K562 (cell line): ENCODE measurements around the gene TUBGCP5. TPM values are rescaled to one million over a fixed set of nuclear protein-coding genes. Genes with fewer than 3 reads are reported as not detected.

Source experiments
- ATAC-seq: fragments of 200-7000 bp; cut with Tn5 transposase; 3 replicates; pipeline ENCODE4 v1.9.1; 2020; ENCODE audit warnings: moderate library complexity
- BruUV-seq: library from RNA; stranded (reverse); fragments of 400-500 nt; replicated peaks from 2 replicates; lab custom pipeline; 2021; lab: Mats Ljungman, UMichigan
- CTCF ChIA-PET: fragments of 300-600 bp; formaldehyde crosslinking; extraction: SDS; loops from one replicate; lab custom pipeline; 2021; ENCODE audit warnings: low intra/inter-chr PET ratio; lab: Yijun Ruan, JAX
- POLR2A ChIA-PET: fragments of 300-600, 350-650 bp; sonication (Branson Sonifier 250); formaldehyde crosslinking; extraction: SDS; loops from one replicate; lab custom pipeline; 2021; ENCODE audit warnings: antibody characterized with exemption, inconsistent platforms; lab: Yijun Ruan, JAX
- DNase-seq, 4 experiments: peaks; one replicate each; pipeline versions ENCODE4 v3.0.0 to v3.0.0-alpha.2; 2011 to 2018; ENCODE audit warnings: low spot score in 3 of 4, mixed read lengths in 3 of 4; ENCODE audit errors: extremely low read depth in 1 of 4
- FAIRE-seq: peaks from 2 replicates; lab custom pipeline; 2011; peaks lifted over from hg19 to GRCh38; lab: Jason Lieb, UNC
- H2AFZ ChIP-seq: 2 replicates; pipeline ENCODE4 v1.6.0; 2011; ENCODE audit warnings: low read depth, low read length, control low read depth, inconsistent platforms
- H3K27ac ChIP-seq: fragments of 200-600 bp; 3 replicates; pipeline ENCODE4 v1.8.0; 2011; ENCODE audit warnings: low read depth, mild to moderate bottlenecking, control low read depth, inconsistent platforms, low read length, moderate library complexity, mixed read lengths; ENCODE audit errors: extremely low read depth
- H3K27me3 ChIP-seq, 2 experiments: fragments of 300-600 bp in 1 of 2; 2 replicates in 1 of 2; 3 replicates in 1 of 2; pipeline versions ENCODE4 v1.6.0 to v1.8.0; 2011; ENCODE audit warnings: inconsistent platforms in 2 of 2, low read length in 2 of 2, mild to moderate bottlenecking in 1 of 2, mixed read lengths in 1 of 2, moderate library complexity in 1 of 2; ENCODE audit not compliant: control insufficient read depth in 2 of 2, insufficient read depth in 2 of 2
- H3K36me3 ChIP-seq: fragments of 300-600 bp; 3 replicates; pipeline ENCODE4 v1.8.0; 2011; ENCODE audit warnings: mild to moderate bottlenecking, low read length, inconsistent platforms; ENCODE audit not compliant: control insufficient read depth, insufficient read depth
- H3K4me1 ChIP-seq, 2 experiments: fragments of 200-600 bp in 1 of 2; replicated peaks in 1 of 2; 2 replicates in 1 of 2; 3 replicates in 1 of 2; pipeline versions ENCODE4 v1.5.1 to v1.8.0; 2011; ENCODE audit warnings: inconsistent platforms in 2 of 2, low read length in 2 of 2, mild to moderate bottlenecking in 1 of 2, mixed read lengths in 1 of 2, moderate library complexity in 1 of 2; ENCODE audit not compliant: control insufficient read depth in 2 of 2, insufficient read depth in 2 of 2
- H3K4me2 ChIP-seq: 2 replicates; pipeline ENCODE4 v1.6.1; 2011; ENCODE audit warnings: low read length, control low read depth, inconsistent platforms, mixed read lengths; ENCODE audit not compliant: insufficient read depth
- H3K4me3 ChIP-seq: fragments of 200-600 bp; sonication (generic), shearing (Covaris generic); 2 replicates; pipeline ENCODE4 v1.5.1; 2016; ENCODE audit warnings: control low read depth, inconsistent platforms
- H3K79me2 ChIP-seq: fragments of 200-600 bp; 3 replicates; pipeline ENCODE4 v1.8.0; 2011; ENCODE audit warnings: low read length, inconsistent platforms; ENCODE audit not compliant: control insufficient read depth, insufficient read depth
- H3K9ac ChIP-seq, 2 experiments: 2 replicates each; pipeline versions ENCODE4 v1.6.0 to v1.6.1; 2011; ENCODE audit warnings: low read depth in 2 of 2, low read length in 2 of 2, control low read depth in 1 of 2, inconsistent platforms in 1 of 2, mild to moderate bottlenecking in 1 of 2, mixed read lengths in 1 of 2; ENCODE audit not compliant: insufficient read depth in 1 of 2
- H3K9me1 ChIP-seq: one replicate; pipeline ENCODE4 v1.6.0; 2011; ENCODE audit warnings: inconsistent platforms, mild to moderate bottlenecking, low read length, moderate library complexity; ENCODE audit not compliant: control insufficient read depth, insufficient read depth
- H3K9me3 ChIP-seq: replicated peaks from 2 replicates; pipeline ENCODE4 v1.5.1; 2011; ENCODE audit warnings: low read depth, low read length, inconsistent platforms; ENCODE audit not compliant: control insufficient read depth, insufficient read depth
- H4K20me1 ChIP-seq: replicated peaks from 2 replicates; pipeline ENCODE4 v1.6.1; 2011; ENCODE audit warnings: low read length, inconsistent platforms, mixed read lengths; ENCODE audit not compliant: control insufficient read depth, insufficient read depth
- EHMT2 ChIP-seq: fragments of 450-650 bp; IDR thresholded peaks from 2 replicates; pipeline ENCODE4 v1.6.1; 2018; ENCODE audit warnings: antibody characterized with exemption
- KLF16 ChIP-seq: IDR thresholded peaks from 2 replicates; pipeline ENCODE4 v1.6.1; 2016; ENCODE audit warnings: antibody characterized with exemption
- MIER1 ChIP-seq: fragments of 450-650 bp; IDR thresholded peaks from 2 replicates; pipeline ENCODE4 v1.6.1; 2016; ENCODE audit warnings: antibody characterized with exemption, mild to moderate bottlenecking, low read depth
- MTA3 ChIP-seq: fragments of 450-650 bp; formaldehyde crosslinking; IDR thresholded peaks from 2 replicates; pipeline ENCODE4 v1.6.1; 2017; ENCODE audit warnings: mild to moderate bottlenecking, borderline replicate concordance
- REST ChIP-seq, 2 experiments: fragments of 450-650 bp; formaldehyde crosslinking in 1 of 2; IDR thresholded peaks; 2 replicates each; pipeline versions ENCODE4 v1.4.0 to v1.6.1; 2014 to 2020; ENCODE audit warnings: mild to moderate bottlenecking in 2 of 2, borderline replicate concordance in 1 of 2, low read depth in 1 of 2
- TFAM ChIP-seq: fragments of 250-450 bp; sonication (Bioruptor Pico); conservative IDR thresholded peaks from 2 replicates; pipeline ENCODE4 v1.5.0; 2021; ENCODE audit warnings: mild to moderate bottlenecking, moderate library complexity
- ZNF668 ChIP-seq: fragments of 250-450 bp; sonication (Bioruptor Pico); IDR thresholded peaks from 2 replicates; pipeline ENCODE4 v1.8.0; 2022; ENCODE audit warnings: mild to moderate bottlenecking, inconsistent platforms
- WGBS: fragments of 100-300 bp; shearing (Covaris generic); methylation state at CpG from one replicate; pipeline ENCODE4 v1.1.6; 2016; ENCODE audit warnings: low coverage, mixed read lengths; ENCODE audit not compliant: insufficient coverage; ENCODE audit errors: missing lambda C conversion rate; 5-methylcytosine and 5-hydroxymethylcytosine counted together
- in situ Hi-C: fragments of 300-500 bp; cut with MboI; formaldehyde crosslinking; loops from 4 replicates; pipeline ENCODE4 v1.15.0; 2018; ENCODE audit warnings: inconsistent platforms, mixed read lengths
- intact Hi-C: fragments of 100-400 bp; cut with micrococcal nuclease; formaldehyde crosslinking; loops from 2 replicates; pipeline ENCODE4 v1.14.2; 2022
- polyA plus RNA-seq, 8 experiments: library from polyadenylated mRNA; depleted of rRNA in 4 of 8; stranded (reverse) in 5 of 8; unstranded in 3 of 8; fragments of >200 nt; fragmentation: Nextera tagmentation in 2 of 8; fragmentation: Illumina TruSeq in 1 of 8; extraction: Ambion mirVana in 2 of 8; extraction: Trizol in 1 of 8; gene quantifications; 2 replicates each; pipeline versions ENCODE4 v1.2.1 to v1.2.3, GENCODE V29; 2011 to 2014; ENCODE audit warnings: inconsistent platforms in 1 of 8, missing spikeins in 1 of 8
- total RNA-seq, 7 experiments: library from RNA; depleted of rRNA in 6 of 7; stranded (reverse); fragments of >200 nt in 6 of 7; fragmentation: Illumina TruSeq in 2 of 7; extraction: Trizol in 2 of 7; gene quantifications; 2 replicates each; pipeline versions ENCODE4 v1.2.1 to v1.2.3, GENCODE V29; 2011 to 2021; ENCODE audit warnings: low replicate concordance in 1 of 7
- TF ChIP-seq, protein P1 (sequence below): fragments of 450-650 bp; formaldehyde crosslinking; IDR thresholded peaks from 2 replicates; pipeline ENCODE4 v1.4.0; 2020; ENCODE audit warnings: mild to moderate bottlenecking, mixed read lengths

The TUBGCP5 gene
- total and polyA plus RNA-seq, 9 of the 15 experiments (the other 6 are each of a cell fraction or from before 2014, with no cell fraction given) = 5.8 to 33.9 (median 23.2) TPM

DNA sequence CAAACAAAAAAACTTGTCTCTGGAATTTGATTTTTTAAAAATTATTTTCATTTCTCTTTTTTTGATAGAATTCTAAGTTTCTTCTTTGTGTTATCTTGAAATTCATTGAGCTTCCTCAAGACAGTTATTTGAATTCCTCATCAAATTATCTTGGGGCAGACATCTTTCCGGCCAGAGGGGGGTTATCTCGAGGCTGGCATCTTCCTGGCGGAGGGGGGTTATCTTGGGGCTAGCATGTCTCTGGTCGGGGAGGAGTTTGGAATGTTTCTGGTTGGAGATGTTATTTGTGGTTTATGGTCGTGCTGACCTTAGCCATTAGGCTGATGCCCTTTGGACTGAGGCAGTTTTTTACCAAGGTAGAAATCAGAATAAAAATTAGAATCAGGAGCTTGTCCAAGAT, 15.9 kb upstream of the TUBGCP5 start (continued):
- TF ChIP-seq, protein P1, sequence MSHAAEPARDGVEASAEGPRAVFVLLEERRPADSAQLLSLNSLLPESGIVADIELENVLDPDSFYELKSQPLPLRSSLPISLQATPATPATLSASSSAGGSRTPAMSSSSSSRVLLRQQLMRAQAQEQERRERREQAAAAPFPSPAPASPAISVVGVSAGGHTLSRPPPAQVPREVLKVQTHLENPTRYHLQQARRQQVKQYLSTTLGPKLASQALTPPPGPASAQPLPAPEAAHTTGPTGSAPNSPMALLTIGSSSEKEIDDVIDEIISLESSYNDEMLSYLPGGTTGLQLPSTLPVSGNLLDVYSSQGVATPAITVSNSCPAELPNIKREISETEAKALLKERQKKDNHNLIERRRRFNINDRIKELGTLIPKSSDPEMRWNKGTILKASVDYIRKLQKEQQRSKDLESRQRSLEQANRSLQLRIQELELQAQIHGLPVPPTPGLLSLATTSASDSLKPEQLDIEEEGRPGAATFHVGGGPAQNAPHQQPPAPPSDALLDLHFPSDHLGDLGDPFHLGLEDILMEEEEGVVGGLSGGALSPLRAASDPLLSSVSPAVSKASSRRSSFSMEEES = no peak
- TF ChIP-seq KLF16 (peak; percentile 69; the same call in 1 of the 2 replicates), MTA3 (no peak), TFAM (CRISPR knock-in tag) (no peak)

GRCh38 chr15:23052522-23052921, 13.2 kb upstream of the TUBGCP5 start:
- Histone ChIP-seq H3K4me1 (peaks cover 0 to 3% of the 10 kb centered on the region in 2 experiments; a peak in 2 of 5 replicates), H3K4me2 (no peak overlapping the region), H3K9ac (no peak overlapping the region), H2AFZ (no peak overlapping the region), H3K79me2 (no peaks in the 10 kb centered on the region), H3K27me3 (peaks cover 0 to 5% of the 10 kb centered on the region in 2 experiments; a peak in 2 of 5 replicates), H3K9me1 (no peaks in the 10 kb centered on the region), H3K36me3 (no peaks in the 10 kb centered on the region), H3K27ac (no peak overlapping the region), H3K9me3 (no peaks in the 10 kb centered on the region), H3K4me3 (no peak overlapping the region), H4K20me1 (no peaks in the 10 kb centered on the region)
- ChIA-PET CTCF (no interaction called here), POLR2A (no interaction called here)
- BruUV-seq = no TSS peak
- no peak for FAIRE-seq
- intact Hi-C loops (no loop called here), in situ Hi-C loops (no loop called here)
- no peak for TF ChIP-seq ZNF668 (CRISPR knock-in tag)
- 0 out of 2 replicates have a peak, but pooled peaks have one; percentile 33 for TF ChIP-seq MIER1
- peak; percentile 19; the same call in 1 of the 2 replicates for TF ChIP-seq EHMT2
- TF ChIP-seq REST (IDR thresholded peaks at IDR 0.05; ENCODE audit: borderline replicate concordance) = peak; percentile 90
- no peak for TF ChIP-seq REST (CRISPR knock-in tag; IDR thresholded peaks at IDR 0.05; ENCODE audit: low read depth)
- no peak for ATAC-seq
- 3% methylated on average over 2 of the region's 2 CpGs for WGBS
- DNase-seq = no peak
